ENCODE measurements around the gene ADGRA3. TPM values are rescaled to one million over a fixed set of nuclear protein-coding genes. Genes with fewer than 3 reads are reported as not detected.

ADGRA3 gene
- total RNA-seq, 1 donor from 2014 or later = 23.1 TPM

DNA sequence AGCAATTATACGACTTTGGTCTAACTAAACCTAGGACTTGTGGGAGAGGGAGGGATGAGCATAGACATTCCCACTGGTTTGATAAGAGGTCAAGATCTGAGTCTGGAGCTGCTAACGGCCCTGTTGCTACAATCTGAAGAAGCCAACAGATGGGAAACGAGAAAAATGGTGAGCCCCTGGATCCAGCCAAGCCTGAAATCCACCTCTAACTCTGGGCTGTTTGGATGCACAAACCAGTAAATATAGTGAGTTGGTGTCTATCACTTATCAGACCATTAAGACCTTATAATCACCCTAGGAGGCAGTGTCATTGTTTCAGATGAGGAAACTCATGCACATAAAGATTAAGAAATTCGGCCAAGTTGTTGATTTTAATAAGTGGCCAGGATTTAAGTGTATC is 50.5 kb downstream of the ADGRA3 start:
- intact Hi-C loops (cut with micrococcal nuclease) = no loop called here
- Mint-ChIP-seq H3K4me1 (peaks cover 3% of the 10 kb centered on the region), H3K4me3 (no peak overlapping the region), H3K27ac (no peak overlapping the region), H3K9me3 (peaks cover 6% of the 10 kb centered on the region), H3K27me3 (no peaks in the 10 kb centered on the region), H3K36me3 (ENCODE audit: low read depth) (peaks cover 11% of the 10 kb centered on the region)
- peak; percentile 2 for DNase-seq

DNA sequence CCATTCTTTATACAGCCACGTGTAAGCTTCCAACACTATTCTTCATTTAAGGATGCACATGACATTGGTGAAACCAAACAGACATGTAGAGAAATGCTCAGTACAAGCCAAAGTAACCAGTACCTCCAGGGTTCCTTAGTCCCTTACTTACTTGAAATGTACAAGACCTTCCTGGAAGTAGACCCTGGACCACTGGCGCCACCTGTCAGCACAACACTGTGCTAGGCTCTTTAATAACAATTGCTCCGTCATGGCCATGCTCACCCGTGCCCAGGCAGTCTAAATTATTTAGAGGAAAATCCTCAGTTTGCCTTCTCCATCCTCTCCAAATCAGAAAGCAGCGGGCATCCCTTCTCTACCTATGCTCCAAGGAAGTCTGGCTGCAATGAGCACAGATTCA is 52.7 kb downstream of the ADGRA3 start:
- Mint-ChIP-seq H3K27ac (no peak overlapping the region), H3K27me3 (no peaks in the 10 kb centered on the region), H3K36me3 (ENCODE audit: low read depth) (peaks cover 4% of the 10 kb centered on the region), H3K4me3 (no peak overlapping the region), H3K9me3 (no peaks in the 10 kb centered on the region), H3K4me1 (peaks cover 3% of the 10 kb centered on the region)
- intact Hi-C loops (cut with micrococcal nuclease) = loop anchor here (1.0 kb wide), 1 partner anchor 53 kb away; no protein-coding TSS in a partner anchor
- peak; percentile 63 for DNase-seq

DNA sequence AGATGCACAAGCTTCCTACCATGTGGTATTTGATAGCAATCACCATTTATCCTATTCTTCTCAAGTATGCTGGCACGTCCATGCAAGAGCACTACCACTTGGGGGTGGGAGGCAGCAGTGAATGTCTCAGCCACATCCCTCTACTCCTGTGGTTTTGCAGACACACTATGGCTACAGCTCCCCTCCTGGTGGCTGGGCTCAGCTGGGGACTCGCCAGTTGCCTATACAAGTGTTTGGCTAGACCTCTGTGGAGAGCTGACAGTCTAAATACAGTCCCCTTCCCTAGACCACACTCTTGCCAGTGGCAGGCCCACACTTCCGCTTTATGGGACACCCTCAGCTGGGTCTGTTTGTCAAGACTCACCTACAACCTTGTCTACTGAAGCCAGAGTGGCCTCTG is 53.2 kb downstream of the ADGRA3 start:
- DNase-seq = no peak
- H3K4me1 Mint-ChIP-seq = peaks cover 3% of the 10 kb centered on the region

DNA sequence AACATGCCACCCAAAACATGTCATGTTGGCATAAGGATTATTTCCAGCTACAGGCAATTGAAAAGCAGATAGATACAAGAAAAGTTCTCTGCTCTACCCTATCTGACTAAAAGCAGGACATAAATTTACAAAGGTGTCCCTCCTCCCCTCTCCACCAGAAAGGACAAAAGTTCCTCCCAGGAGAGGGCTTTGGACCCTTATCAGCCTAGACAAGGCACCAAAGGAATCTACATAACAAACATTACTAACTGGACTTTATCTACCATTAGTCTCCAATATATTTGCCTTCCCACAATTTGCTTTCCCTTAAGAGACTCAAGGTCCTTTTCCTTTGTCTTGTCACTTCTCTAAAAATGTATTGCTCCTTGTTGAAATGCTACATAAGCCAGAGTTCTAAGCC is 55.6 kb downstream of the ADGRA3 start:
- no peak for DNase-seq
- intact Hi-C loops (cut with micrococcal nuclease) = no loop called here

More for the DNA sequence above, 53.2 kb downstream of the ADGRA3 start:
- no peak overlapping the region for H3K4me3 Mint-ChIP-seq
- intact Hi-C loops (cut with micrococcal nuclease) = loop anchor here (1.0 kb wide), 1 partner anchor 52 kb away; no protein-coding TSS in a partner anchor
- no peak overlapping the region for H3K27ac Mint-ChIP-seq
- H3K36me3 Mint-ChIP-seq (ENCODE audit: low read depth) = peaks cover 2% of the 10 kb centered on the region
- no peaks in the 10 kb centered on the region for H3K9me3 Mint-ChIP-seq
- no peaks in the 10 kb centered on the region for H3K27me3 Mint-ChIP-seq

DNA sequence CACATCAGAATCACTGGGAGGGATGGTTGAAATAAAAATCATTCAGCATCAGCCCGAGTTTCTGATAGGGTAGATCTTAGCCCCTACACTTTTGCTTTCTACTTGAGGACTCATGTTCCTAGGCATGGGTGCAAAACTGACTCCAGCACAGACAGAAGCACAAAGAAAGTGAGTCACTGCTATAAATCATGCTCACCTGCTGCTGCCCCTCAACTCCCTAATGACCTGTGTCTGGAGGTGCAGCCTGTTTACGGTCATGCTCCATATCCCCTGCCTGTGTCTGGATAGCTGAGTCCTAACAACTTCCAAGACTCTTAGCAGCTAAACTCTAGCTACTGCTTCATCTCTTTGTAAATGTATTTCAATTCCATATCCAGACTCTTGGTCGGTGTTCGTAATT is 57.8 kb downstream of the ADGRA3 start:
- intact Hi-C loops (cut with micrococcal nuclease) = no loop called here
- H3K4me3 Mint-ChIP-seq = no peak overlapping the region

More for the DNA sequence above, 55.6 kb downstream of the ADGRA3 start:
- Mint-ChIP-seq H3K27me3 (no peaks in the 10 kb centered on the region), H3K9me3 (no peaks in the 10 kb centered on the region), H3K36me3 (ENCODE audit: low read depth) (peaks cover 2% of the 10 kb centered on the region), H3K27ac (no peak overlapping the region), H3K4me3 (no peak overlapping the region), H3K4me1 (peaks cover 3% of the 10 kb centered on the region)

DNA sequence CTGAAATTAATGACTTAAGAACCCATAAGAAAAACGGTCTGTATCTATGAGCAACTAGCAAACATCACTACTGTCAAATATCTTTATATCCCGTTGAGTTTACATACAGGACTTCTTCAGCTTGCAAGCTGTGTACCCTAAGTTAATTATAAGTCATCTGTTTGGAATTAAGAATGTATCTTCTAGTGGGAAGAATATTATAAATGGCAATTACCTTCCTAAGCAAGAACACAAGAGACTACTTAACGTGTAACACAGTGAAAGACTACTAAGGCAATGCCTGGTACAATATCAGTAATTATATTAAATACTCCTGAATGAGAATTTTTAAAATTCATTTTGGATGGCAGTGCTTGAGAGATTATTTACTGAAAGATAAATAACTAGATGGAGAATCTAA is 58.5 kb downstream of the ADGRA3 start:
- H3K27ac Mint-ChIP-seq = no peak overlapping the region
- intact Hi-C loops (cut with micrococcal nuclease) = no loop called here

More for the DNA sequence above, 57.8 kb downstream of the ADGRA3 start:
- H3K27ac Mint-ChIP-seq = no peak overlapping the region
- peaks cover 4% of the 10 kb centered on the region for H3K36me3 Mint-ChIP-seq (ENCODE audit: low read depth)
- H3K9me3 Mint-ChIP-seq = no peaks in the 10 kb centered on the region
- DNase-seq = no peak
- no peaks in the 10 kb centered on the region for H3K4me1 Mint-ChIP-seq
- no peaks in the 10 kb centered on the region for H3K27me3 Mint-ChIP-seq

DNA sequence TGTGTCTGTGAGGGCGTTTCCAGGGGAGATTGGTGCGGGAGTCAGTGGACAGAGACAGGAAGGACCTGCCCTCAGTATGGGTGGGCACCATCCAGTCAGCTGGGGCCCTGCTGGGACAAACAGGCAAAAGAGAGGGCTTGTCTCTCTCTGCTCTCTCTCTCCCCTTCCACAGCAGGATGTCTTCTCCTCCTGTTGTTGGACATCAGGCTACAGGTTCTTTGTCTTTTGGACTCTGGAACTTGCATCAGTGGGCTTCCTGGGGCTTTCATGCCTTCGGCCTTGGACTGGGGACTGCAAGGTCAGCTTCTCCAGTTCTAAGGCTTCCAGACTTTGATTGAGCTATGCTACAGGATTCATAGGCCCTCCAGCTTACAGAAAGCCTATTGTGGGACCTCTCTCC is 59.6 kb downstream of the ADGRA3 start:
- Mint-ChIP-seq H3K36me3 (ENCODE audit: low read depth) (peaks cover 4% of the 10 kb centered on the region), H3K4me1 (no peaks in the 10 kb centered on the region), H3K4me3 (no peak overlapping the region), H3K27me3 (no peaks in the 10 kb centered on the region), H3K9me3 (no peaks in the 10 kb centered on the region), H3K27ac (no peak overlapping the region)
- intact Hi-C loops (cut with micrococcal nuclease) = no loop called here
- no peak for DNase-seq

More for the DNA sequence above, 58.5 kb downstream of the ADGRA3 start:
- Mint-ChIP-seq H3K4me1 (no peaks in the 10 kb centered on the region), H3K27me3 (no peaks in the 10 kb centered on the region), H3K9me3 (no peaks in the 10 kb centered on the region), H3K36me3 (ENCODE audit: low read depth) (peaks cover 4% of the 10 kb centered on the region), H3K4me3 (no peak overlapping the region)
- no peak for DNase-seq

DNA sequence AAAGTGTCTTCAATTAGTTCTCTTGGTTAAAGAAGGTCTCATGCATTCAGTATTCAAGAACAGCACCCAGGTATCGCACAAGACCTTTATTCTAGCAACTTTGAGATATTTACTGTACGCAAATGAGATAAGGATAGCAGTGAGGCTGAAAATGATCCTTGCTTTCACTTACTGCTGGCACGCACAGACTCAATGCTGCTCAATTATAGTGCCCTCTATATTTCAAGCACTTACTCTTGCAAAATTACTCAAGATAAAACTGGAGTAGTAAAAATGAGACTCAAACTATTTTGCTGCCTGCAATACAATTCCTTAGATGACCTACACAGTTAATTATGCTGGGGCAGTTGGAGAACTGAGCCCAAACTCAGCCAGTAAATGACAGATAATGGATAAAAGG is 60.9 kb downstream of the ADGRA3 start:
- H3K36me3 Mint-ChIP-seq (ENCODE audit: low read depth) = peaks cover 2% of the 10 kb centered on the region
- no peak overlapping the region for H3K27ac Mint-ChIP-seq
- no peak for DNase-seq
- H3K27me3 Mint-ChIP-seq = no peaks in the 10 kb centered on the region
- H3K9me3 Mint-ChIP-seq = no peaks in the 10 kb centered on the region
- H3K4me1 Mint-ChIP-seq = no peaks in the 10 kb centered on the region
- no peak overlapping the region for H3K4me3 Mint-ChIP-seq
- intact Hi-C loops (cut with micrococcal nuclease) = no loop called here

DNA sequence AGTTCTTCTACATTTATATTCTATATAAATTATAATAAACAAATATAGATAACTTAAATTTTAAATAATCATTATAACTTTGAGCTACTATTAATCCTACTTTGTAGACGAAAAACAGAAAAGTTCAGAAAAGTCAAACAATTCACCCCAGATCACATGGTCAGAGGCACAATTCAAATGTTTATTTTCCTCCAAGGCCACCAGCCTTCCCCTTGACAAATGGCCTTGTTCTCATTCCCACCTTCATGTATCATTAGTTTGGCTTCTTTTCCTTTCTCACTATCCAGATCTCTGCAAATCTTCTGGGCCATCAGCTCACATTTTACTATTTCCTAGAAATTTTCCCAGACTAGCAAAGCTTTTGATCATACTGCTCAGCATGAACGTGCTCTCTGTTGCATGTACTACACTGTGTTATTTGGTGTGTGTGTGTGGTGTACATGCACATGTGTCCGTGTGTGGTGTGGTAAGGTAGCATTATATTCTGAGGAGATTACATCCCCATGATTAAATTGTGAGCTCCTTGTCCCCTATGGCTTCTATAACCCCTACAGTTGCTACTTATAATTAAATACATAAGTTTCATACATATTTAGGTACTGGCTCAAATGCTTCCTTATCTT is 61.5 kb downstream of the ADGRA3 start:
- H3K9me3 Mint-ChIP-seq = no peaks in the 10 kb centered on the region
- no peaks in the 10 kb centered on the region for H3K27me3 Mint-ChIP-seq
- intact Hi-C loops (cut with micrococcal nuclease) = no loop called here
- H3K27ac Mint-ChIP-seq = no peak overlapping the region
- no peaks in the 10 kb centered on the region for H3K4me1 Mint-ChIP-seq
- no peak overlapping the region for H3K4me3 Mint-ChIP-seq
- no peak for DNase-seq
- peaks cover 2% of the 10 kb centered on the region for H3K36me3 Mint-ChIP-seq (ENCODE audit: low read depth)

DNA sequence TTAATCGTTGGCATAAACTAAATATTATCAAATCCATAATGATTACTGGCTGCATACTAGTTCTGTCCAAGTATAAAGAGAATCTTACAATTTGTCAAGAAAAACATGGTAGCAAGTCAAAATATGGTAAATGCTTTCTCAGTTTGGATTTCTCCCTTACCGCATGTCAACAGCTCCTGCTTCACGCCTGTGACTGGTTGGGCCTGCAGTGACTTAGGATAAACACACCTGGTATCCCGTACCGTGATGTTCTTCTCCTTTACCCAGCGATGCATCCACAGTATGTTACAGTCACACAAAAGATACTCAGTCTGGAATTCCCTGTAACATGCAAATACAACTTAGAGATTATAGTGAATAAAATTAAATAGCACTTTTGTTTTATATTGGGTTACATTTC is 71.1 kb downstream of the ADGRA3 start:
- H3K27ac Mint-ChIP-seq = peak overlapping the region; percentile 98
- intact Hi-C loops (cut with micrococcal nuclease) = loop anchor here (1.0 kb wide), 3 partner anchors 56 to 262 kb away; no protein-coding TSS in a partner anchor

DNA sequence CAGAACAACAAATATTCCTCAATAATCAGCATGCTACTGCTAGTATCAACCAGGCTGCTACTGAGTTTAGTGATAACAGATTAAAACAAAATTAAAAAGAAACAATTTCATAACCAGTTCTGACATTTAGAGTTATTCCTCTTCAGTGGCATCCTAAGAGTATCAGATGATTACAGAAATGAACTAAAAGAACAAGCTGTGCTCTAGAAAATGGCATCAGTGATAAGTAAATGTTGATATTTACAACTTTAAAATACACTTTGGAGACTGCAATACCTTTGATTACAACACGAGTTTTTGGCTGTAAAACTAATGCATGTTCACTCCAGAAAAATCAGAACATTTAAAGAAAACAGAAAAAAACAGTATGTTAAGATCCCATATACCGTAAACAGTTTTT is 72.9 kb downstream of the ADGRA3 start:
- intact Hi-C loops (cut with micrococcal nuclease) = no loop called here
- no peak overlapping the region for H3K4me3 Mint-ChIP-seq
- H3K9me3 Mint-ChIP-seq = no peaks in the 10 kb centered on the region
- no peak for DNase-seq
- peaks cover 20% of the 10 kb centered on the region for H3K36me3 Mint-ChIP-seq (ENCODE audit: low read depth)
- H3K27me3 Mint-ChIP-seq = no peaks in the 10 kb centered on the region
- H3K27ac Mint-ChIP-seq = no peak overlapping the region
- H3K4me1 Mint-ChIP-seq = peaks cover 24% of the 10 kb centered on the region

More for the DNA sequence above, 71.1 kb downstream of the ADGRA3 start:
- Mint-ChIP-seq H3K36me3 (ENCODE audit: low read depth) (peaks cover 23% of the 10 kb centered on the region), H3K27me3 (no peaks in the 10 kb centered on the region), H3K4me3 (peak overlapping the region; percentile 84), H3K9me3 (no peaks in the 10 kb centered on the region), H3K4me1 (peaks cover 24% of the 10 kb centered on the region)
- DNase-seq = no peak

DNA sequence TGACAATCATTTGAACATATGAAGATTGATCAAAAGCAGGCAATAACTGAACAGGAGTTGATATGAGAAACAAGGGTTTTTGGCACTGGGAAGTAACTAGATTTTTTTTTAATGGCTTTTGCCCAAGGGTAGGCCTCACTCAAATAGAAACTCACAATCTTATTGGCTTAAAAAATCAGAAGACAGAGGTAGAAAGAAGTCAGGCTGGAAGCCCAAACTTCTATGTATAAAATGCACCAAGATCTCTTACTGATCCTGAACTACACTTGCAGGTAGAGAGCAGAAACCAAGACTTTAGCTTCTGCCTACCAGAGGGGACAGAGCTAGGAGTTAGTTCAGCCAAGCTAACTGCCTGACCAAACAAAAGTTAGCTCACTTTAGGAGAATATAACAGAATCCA is 74.9 kb downstream of the ADGRA3 start:
- no peak for DNase-seq
- Mint-ChIP-seq H3K27ac (no peak overlapping the region), H3K4me3 (no peak overlapping the region), H3K9me3 (no peaks in the 10 kb centered on the region), H3K27me3 (no peaks in the 10 kb centered on the region), H3K4me1 (peaks cover 28% of the 10 kb centered on the region), H3K36me3 (ENCODE audit: low read depth) (peaks cover 23% of the 10 kb centered on the region)
- intact Hi-C loops (cut with micrococcal nuclease) = no loop called here

DNA sequence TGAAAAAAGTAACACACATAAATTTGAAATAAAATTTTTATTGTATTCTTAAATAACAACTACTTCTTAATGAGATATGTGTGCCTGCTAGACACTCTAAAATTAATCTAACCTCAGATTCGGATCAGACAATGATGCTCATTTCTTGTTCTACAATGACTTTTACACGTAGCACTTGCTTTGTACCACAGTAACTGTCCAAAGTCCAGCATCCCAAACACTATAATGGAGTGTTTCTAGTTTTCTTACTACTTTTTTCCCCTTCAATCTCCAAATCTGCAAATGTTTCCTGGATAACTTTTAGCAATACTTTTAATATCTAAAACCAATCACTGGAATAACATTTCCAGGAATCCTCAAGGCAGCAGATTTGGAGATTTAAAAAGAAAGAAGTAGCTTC is 75.9 kb downstream of the ADGRA3 start:
- Mint-ChIP-seq H3K27ac (no peak overlapping the region), H3K9me3 (no peaks in the 10 kb centered on the region), H3K36me3 (ENCODE audit: low read depth) (peaks cover 28% of the 10 kb centered on the region), H3K4me3 (no peak overlapping the region), H3K4me1 (peaks cover 22% of the 10 kb centered on the region), H3K27me3 (no peaks in the 10 kb centered on the region)
- intact Hi-C loops (cut with micrococcal nuclease) = no loop called here
- DNase-seq = no peak

DNA sequence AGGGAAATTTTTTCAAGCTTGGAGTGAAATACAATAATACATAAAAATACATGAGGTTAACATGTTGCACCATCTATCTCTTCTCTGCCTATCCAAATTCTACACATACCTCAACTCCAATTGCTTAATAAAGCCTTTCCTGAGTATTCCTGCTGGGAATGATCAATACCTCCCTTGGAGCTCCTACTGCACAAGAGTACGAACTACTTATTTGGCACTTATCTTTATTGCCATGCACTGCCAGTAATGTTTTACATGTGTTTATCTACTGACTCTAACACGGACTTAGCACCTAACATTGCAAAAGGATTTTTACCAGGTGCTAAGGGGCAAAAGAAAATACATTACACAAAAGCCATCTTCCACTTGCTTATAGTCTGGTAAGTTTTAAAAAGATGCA is 80.2 kb downstream of the ADGRA3 start:
- peaks cover 20% of the 10 kb centered on the region for H3K36me3 Mint-ChIP-seq (ENCODE audit: low read depth)

DNA sequence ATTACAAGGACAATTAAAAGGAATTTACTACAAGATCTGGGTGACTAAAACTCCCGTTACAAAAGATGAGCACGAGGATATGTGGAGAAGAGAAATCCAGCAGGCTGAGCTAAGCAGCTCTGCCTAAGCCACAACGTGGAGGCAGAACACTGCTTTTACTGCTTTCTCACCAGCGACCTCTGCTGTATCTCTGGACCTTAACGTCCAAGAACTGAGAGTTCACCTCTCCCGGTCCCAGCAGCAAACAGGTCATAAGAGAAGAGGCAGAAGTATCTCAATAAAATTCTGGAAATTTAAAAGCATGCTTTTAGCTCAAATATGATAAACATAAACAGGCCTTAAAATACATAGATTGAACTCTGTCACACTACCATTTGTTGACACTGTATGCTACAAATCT is 81.0 kb downstream of the ADGRA3 start:
- no peaks in the 10 kb centered on the region for H3K27me3 Mint-ChIP-seq
- H3K4me3 Mint-ChIP-seq = no peak overlapping the region
- DNase-seq = peak; percentile 68
- H3K36me3 Mint-ChIP-seq (ENCODE audit: low read depth) = peaks cover 21% of the 10 kb centered on the region
- no peak overlapping the region for H3K27ac Mint-ChIP-seq
- H3K4me1 Mint-ChIP-seq = peaks cover 4% of the 10 kb centered on the region
- H3K9me3 Mint-ChIP-seq = no peaks in the 10 kb centered on the region
- intact Hi-C loops (cut with micrococcal nuclease) = loop anchor here (2.0 kb wide), 1 partner anchor 24 kb away; no protein-coding TSS in a partner anchor

More for the DNA sequence above, 80.2 kb downstream of the ADGRA3 start:
- Mint-ChIP-seq H3K4me3 (no peak overlapping the region), H3K9me3 (no peaks in the 10 kb centered on the region), H3K27ac (no peak overlapping the region), H3K4me1 (peaks cover 4% of the 10 kb centered on the region), H3K27me3 (no peaks in the 10 kb centered on the region)
- intact Hi-C loops (cut with micrococcal nuclease) = loop anchor here (2.0 kb wide), 1 partner anchor 25 kb away; no protein-coding TSS in a partner anchor
- DNase-seq = no peak

All from activated CD4-positive, alpha-beta T cell treated with anti-CD3 and anti-CD28 coated beads, Interleukin-2, amount 10 ng/mL, durations not matched to agents 24 days and 14 days (primary cell).